ENCODE data around the gene FANCC. TPM values are rescaled to one million over a fixed set of nuclear protein-coding genes. Genes with fewer than 3 reads are reported as not detected.

FANCC gene
- total and polyA plus RNA-seq, 2 donors (not counting 1 experiment from before 2014, with no cell fraction given): 8.9 to 9.0 TPM

- H3K4me2 ChIP-seq (ENCODE audit: extremely low read depth, insufficient read depth, low read length): no peak overlapping the region
- no peak overlapping the region for H3K4me3 ChIP-seq (replicated peaks in 1 of 4; ENCODE audit: control extremely low read depth in 1 of 4, insufficient read depth in 1 of 4, low read depth in 3 of 4, low read length in 4 of 4)
- no peak overlapping the region for H3K27ac ChIP-seq (ENCODE audit: insufficient read depth, low read length)
- H2AFZ ChIP-seq (ENCODE audit: low read length): no peak overlapping the region
- no peaks in the 10 kb centered on the region for H3K9me3 ChIP-seq (ENCODE audit: control insufficient read depth, insufficient read depth, low read depth, low read length)
- H3K4me1 ChIP-seq (ENCODE audit: control insufficient read depth, extremely low read depth, insufficient read depth, low read length): peaks cover 6% of the 10 kb centered on the region
- no peaks in the 10 kb centered on the region for H3K27me3 ChIP-seq (ENCODE audit: control insufficient read depth, insufficient read depth, low read length)
- H4K20me1 ChIP-seq (ENCODE audit: control insufficient read depth, extremely low read depth, insufficient read depth, low read length): no peaks in the 10 kb centered on the region
- H3K79me2 ChIP-seq (ENCODE audit: control insufficient read depth, insufficient read depth, low read length): no peaks in the 10 kb centered on the region
- no peaks in the 10 kb centered on the region for H3K36me3 ChIP-seq (ENCODE audit: control insufficient read depth, insufficient read depth, low read length)
- DNase-seq (ENCODE audit: low read depth in 2 of 2): no peak
- TF ChIP-seq CTCF (conservative IDR thresholded peaks at IDR 0.05 in 1 of 2, IDR thresholded peaks at IDR 0.05 in 1 of 2; ENCODE audit: low read depth in 1 of 2, low read length in 2 of 2): no peak
- TF ChIP-seq EZH2 (IDR thresholded peaks at IDR 0.05; ENCODE audit: low read length, missing control alignments): no peak
- no peak overlapping the region for H3K9ac ChIP-seq (ENCODE audit: insufficient read depth, low read length)
Measured at GRCh38 chr9:95185956-95186355, 131.6 kb downstream of the FANCC start.

DNA sequence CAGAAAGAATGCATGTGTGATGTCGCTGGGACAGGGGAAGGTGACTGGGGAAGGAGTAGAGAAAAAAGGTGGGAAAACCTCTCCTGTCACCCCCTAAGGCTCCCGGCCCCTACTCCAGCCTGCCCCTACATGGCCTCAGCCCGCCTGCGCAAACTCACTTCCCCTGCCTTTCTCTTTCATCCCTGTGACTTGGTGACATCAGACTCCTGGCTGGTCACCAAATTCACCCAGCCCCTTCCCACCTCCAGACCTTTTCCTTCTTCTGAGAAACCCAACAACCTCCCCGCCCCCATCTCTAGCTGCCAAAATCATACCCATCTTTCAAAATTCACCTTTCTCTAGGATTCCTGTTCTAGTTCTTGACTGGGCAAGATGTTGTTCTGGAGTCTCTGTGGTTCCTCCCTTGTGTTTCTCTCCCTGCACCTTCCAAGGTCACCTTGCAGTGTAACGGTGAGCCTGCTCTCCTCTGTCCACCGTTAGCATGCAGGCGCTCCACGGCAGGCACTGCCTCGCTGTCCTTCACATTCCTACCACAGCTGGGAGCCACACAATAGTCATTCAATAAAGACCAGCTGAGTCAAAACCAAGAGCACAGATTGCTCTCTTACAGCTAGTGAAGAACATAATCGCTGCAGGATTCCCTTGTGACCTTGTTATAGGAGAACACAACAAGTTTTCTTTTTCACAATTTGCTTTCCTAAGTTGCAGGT lies 134.5 kb downstream of the FANCC start:
- Histone ChIP-seq H3K36me3 (ENCODE audit: control insufficient read depth, insufficient read depth, low read length) (no peaks in the 10 kb centered on the region), H4K20me1 (ENCODE audit: control insufficient read depth, extremely low read depth, insufficient read depth, low read length) (no peaks in the 10 kb centered on the region), H3K9ac (ENCODE audit: insufficient read depth, low read length) (no peak overlapping the region), H3K4me1 (ENCODE audit: control insufficient read depth, extremely low read depth, insufficient read depth, low read length) (no peaks in the 10 kb centered on the region), H3K27ac (ENCODE audit: insufficient read depth, low read length) (no peak overlapping the region), H3K79me2 (ENCODE audit: control insufficient read depth, insufficient read depth, low read length) (no peaks in the 10 kb centered on the region), H3K4me3 (replicated peaks in 1 of 4; ENCODE audit: control extremely low read depth in 1 of 4, insufficient read depth in 1 of 4, low read depth in 3 of 4, low read length in 4 of 4) (no peak overlapping the region), H2AFZ (ENCODE audit: low read length) (no peak overlapping the region), H3K27me3 (ENCODE audit: control insufficient read depth, insufficient read depth, low read length) (no peaks in the 10 kb centered on the region), H3K4me2 (ENCODE audit: extremely low read depth, insufficient read depth, low read length) (no peak overlapping the region), H3K9me3 (ENCODE audit: control insufficient read depth, insufficient read depth, low read depth, low read length) (no peaks in the 10 kb centered on the region)
- TF ChIP-seq CTCF (conservative IDR thresholded peaks at IDR 0.05 in 1 of 2, IDR thresholded peaks at IDR 0.05 in 1 of 2; ENCODE audit: low read depth in 1 of 2, low read length in 2 of 2): peak in 1 of 2 donors; percentile 13
- no peak for TF ChIP-seq EZH2 (IDR thresholded peaks at IDR 0.05; ENCODE audit: low read length, missing control alignments)
- DNase-seq (ENCODE audit: low read depth in 2 of 2): no peak

- DNase-seq (ENCODE audit: low read depth in 2 of 2): peak in 1 of 2 donors; percentile 63
- H3K27ac ChIP-seq (ENCODE audit: insufficient read depth, low read length): no peak overlapping the region
- H4K20me1 ChIP-seq (ENCODE audit: control insufficient read depth, extremely low read depth, insufficient read depth, low read length): no peaks in the 10 kb centered on the region
- no peak for TF ChIP-seq EZH2 (IDR thresholded peaks at IDR 0.05; ENCODE audit: low read length, missing control alignments)
- TF ChIP-seq CTCF (conservative IDR thresholded peaks at IDR 0.05 in 1 of 2, IDR thresholded peaks at IDR 0.05 in 1 of 2; ENCODE audit: low read depth in 1 of 2, low read length in 2 of 2): no peak
- H3K79me2 ChIP-seq (ENCODE audit: control insufficient read depth, insufficient read depth, low read length): no peaks in the 10 kb centered on the region
- H3K36me3 ChIP-seq (ENCODE audit: control insufficient read depth, insufficient read depth, low read length): no peaks in the 10 kb centered on the region
- no peak overlapping the region for H3K4me2 ChIP-seq (ENCODE audit: extremely low read depth, insufficient read depth, low read length)
- no peaks in the 10 kb centered on the region for H3K4me1 ChIP-seq (ENCODE audit: control insufficient read depth, extremely low read depth, insufficient read depth, low read length)
- H3K27me3 ChIP-seq (ENCODE audit: control insufficient read depth, insufficient read depth, low read length): no peaks in the 10 kb centered on the region
- no peak overlapping the region for H3K9ac ChIP-seq (ENCODE audit: insufficient read depth, low read length)
- H3K4me3 ChIP-seq (replicated peaks in 1 of 4; ENCODE audit: control extremely low read depth in 1 of 4, insufficient read depth in 1 of 4, low read depth in 3 of 4, low read length in 4 of 4): no peak overlapping the region
- no peaks in the 10 kb centered on the region for H3K9me3 ChIP-seq (ENCODE audit: control insufficient read depth, insufficient read depth, low read depth, low read length)
- H2AFZ ChIP-seq (ENCODE audit: low read length): no peak overlapping the region
Measured at GRCh38 chr9:95181835-95182234, 135.7 kb downstream of the FANCC start.
